ENCODE results near the gene MARVELD3. TPM values are rescaled to one million over a fixed set of nuclear protein-coding genes. Genes with fewer than 3 reads are reported as not detected.

The MARVELD3 gene
- polyA plus RNA-seq, 1 donor (not counting 4 experiments of a cell fraction or from before 2014, with no cell fraction given): 11.6 TPM

DNA sequence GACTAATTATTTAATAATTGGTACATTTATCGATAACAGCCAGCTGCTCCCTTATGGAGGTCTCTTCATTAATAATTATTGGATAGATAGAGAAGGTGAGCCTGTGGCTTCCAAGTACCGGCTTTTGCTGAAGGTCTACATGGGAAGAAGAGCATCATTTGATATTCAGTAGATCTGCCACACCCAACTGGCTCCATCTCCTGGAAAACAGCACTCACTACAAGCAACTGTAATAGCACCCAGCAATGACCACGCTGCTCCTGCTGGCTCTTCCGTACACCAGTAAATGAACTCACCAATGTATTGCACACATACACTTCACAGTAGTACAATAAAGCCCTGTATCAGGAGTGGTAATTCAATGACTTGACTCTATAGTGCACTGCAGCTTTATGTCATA is 19.5 kb downstream of the MARVELD3 start:
- Histone ChIP-seq H3K9ac (ENCODE audit: control insufficient read depth, extremely low read depth, insufficient read depth, low read length) (no peak overlapping the region), H3K27me3 (ENCODE audit: control insufficient read depth, extremely low read depth, insufficient read depth, low read length) (no peaks in the 10 kb centered on the region), H2AFZ (ENCODE audit: control insufficient read depth, low read length) (no peak overlapping the region), H3K4me1 (ENCODE audit: control insufficient read depth, extremely low read depth, insufficient read depth, low read length) (no peaks in the 10 kb centered on the region), H3K4me2 (ENCODE audit: control insufficient read depth, extremely low read depth, insufficient read depth, low read depth, low read length) (no peak overlapping the region), H4K20me1 (ENCODE audit: control insufficient read depth, extremely low read depth, insufficient read depth, low read length) (no peaks in the 10 kb centered on the region), H3K9me1 (ENCODE audit: control insufficient read depth, extremely low read depth, insufficient read depth, low read length) (no peaks in the 10 kb centered on the region), H3K27ac (ENCODE audit: control insufficient read depth, insufficient read depth, low read length) (no peak overlapping the region), H3K9me3 (ENCODE audit: control insufficient read depth, low read depth, low read length) (no peaks in the 10 kb centered on the region), H3K79me2 (ENCODE audit: control insufficient read depth, insufficient read depth, low read length) (no peaks in the 10 kb centered on the region), H3K36me3 (ENCODE audit: control insufficient read depth in 2 of 2, extremely low read depth in 1 of 2, insufficient read depth in 2 of 2, low read length in 2 of 2) (peaks cover 14 to 22% of the 10 kb centered on the region in 2 experiments), H3K4me3 (ENCODE audit: control insufficient read depth in 2 of 3, extremely low read depth in 1 of 3, insufficient read depth in 2 of 3, low read depth in 1 of 3, low read length in 3 of 3) (no peak overlapping the region)
- TF ChIP-seq, protein P1, sequence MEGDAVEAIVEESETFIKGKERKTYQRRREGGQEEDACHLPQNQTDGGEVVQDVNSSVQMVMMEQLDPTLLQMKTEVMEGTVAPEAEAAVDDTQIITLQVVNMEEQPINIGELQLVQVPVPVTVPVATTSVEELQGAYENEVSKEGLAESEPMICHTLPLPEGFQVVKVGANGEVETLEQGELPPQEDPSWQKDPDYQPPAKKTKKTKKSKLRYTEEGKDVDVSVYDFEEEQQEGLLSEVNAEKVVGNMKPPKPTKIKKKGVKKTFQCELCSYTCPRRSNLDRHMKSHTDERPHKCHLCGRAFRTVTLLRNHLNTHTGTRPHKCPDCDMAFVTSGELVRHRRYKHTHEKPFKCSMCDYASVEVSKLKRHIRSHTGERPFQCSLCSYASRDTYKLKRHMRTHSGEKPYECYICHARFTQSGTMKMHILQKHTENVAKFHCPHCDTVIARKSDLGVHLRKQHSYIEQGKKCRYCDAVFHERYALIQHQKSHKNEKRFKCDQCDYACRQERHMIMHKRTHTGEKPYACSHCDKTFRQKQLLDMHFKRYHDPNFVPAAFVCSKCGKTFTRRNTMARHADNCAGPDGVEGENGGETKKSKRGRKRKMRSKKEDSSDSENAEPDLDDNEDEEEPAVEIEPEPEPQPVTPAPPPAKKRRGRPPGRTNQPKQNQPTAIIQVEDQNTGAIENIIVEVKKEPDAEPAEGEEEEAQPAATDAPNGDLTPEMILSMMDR (optimal IDR thresholded peaks at IDR 0.05 in 1 of 3, IDR thresholded peaks at IDR 0.05 in 1 of 3, conservative IDR thresholded peaks at IDR 0.05 in 1 of 3; ENCODE audit: extremely low read depth in 1 of 3, insufficient read depth in 2 of 3, low read length in 3 of 3): peak; percentile 63 to 78 (median 73)
- no peak for TF ChIP-seq EZH2 (IDR thresholded peaks at IDR 0.05; ENCODE audit: low read length)
- dilution Hi-C loops (cut with MboI; ENCODE audit: extremely low pct_ligation_motif_present, low sequenced_read_pairs): no loop called here
- FAIRE-seq (peak; percentile 36), DNase-seq (ENCODE audit: low read depth, low spot score) (no peak)

DNA sequence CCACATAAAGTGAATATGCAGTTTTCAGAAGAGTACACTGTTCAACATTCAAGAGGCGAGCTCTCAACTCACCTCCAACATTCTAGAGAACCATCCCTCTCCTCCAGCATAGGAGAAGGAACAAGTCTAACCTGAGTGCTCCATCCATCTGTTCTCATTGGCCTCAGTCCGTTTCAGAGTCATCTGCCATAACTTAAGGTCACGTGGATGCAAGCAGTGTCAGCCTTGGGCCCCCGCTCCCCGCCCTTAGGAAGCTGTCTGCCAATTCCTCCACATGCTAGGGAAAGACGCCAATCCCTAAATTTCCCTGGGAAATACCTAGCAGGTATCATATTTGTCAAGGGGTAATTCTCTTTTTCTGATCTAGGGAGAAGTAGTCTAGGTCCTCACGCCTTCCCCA is 21.4 kb downstream of the MARVELD3 start:
- Histone ChIP-seq H3K79me2 (ENCODE audit: control insufficient read depth, insufficient read depth, low read length) (no peaks in the 10 kb centered on the region), H3K9me3 (ENCODE audit: control insufficient read depth, low read depth, low read length) (no peaks in the 10 kb centered on the region), H3K9me1 (ENCODE audit: control insufficient read depth, extremely low read depth, insufficient read depth, low read length) (no peaks in the 10 kb centered on the region), H3K27me3 (ENCODE audit: control insufficient read depth, extremely low read depth, insufficient read depth, low read length) (no peaks in the 10 kb centered on the region), H2AFZ (ENCODE audit: control insufficient read depth, low read length) (no peak overlapping the region), H3K4me3 (ENCODE audit: control insufficient read depth in 2 of 3, extremely low read depth in 1 of 3, insufficient read depth in 2 of 3, low read depth in 1 of 3, low read length in 3 of 3) (no peak overlapping the region), H3K36me3 (ENCODE audit: control insufficient read depth in 2 of 2, extremely low read depth in 1 of 2, insufficient read depth in 2 of 2, low read length in 2 of 2) (peaks cover 15 to 22% of the 10 kb centered on the region in 2 experiments), H3K4me1 (ENCODE audit: control insufficient read depth, extremely low read depth, insufficient read depth, low read length) (no peaks in the 10 kb centered on the region), H3K9ac (ENCODE audit: control insufficient read depth, extremely low read depth, insufficient read depth, low read length) (no peak overlapping the region), H3K4me2 (ENCODE audit: control insufficient read depth, extremely low read depth, insufficient read depth, low read depth, low read length) (no peak overlapping the region), H4K20me1 (ENCODE audit: control insufficient read depth, extremely low read depth, insufficient read depth, low read length) (no peaks in the 10 kb centered on the region), H3K27ac (ENCODE audit: control insufficient read depth, insufficient read depth, low read length) (no peak overlapping the region)
- FAIRE-seq (no peak), DNase-seq (ENCODE audit: low read depth, low spot score) (no peak)
- dilution Hi-C loops (cut with MboI; ENCODE audit: extremely low pct_ligation_motif_present, low sequenced_read_pairs): no loop called here
- TF ChIP-seq, protein P1 (optimal IDR thresholded peaks at IDR 0.05 in 1 of 3, IDR thresholded peaks at IDR 0.05 in 1 of 3, conservative IDR thresholded peaks at IDR 0.05 in 1 of 3; ENCODE audit: extremely low read depth in 1 of 3, insufficient read depth in 2 of 3, low read length in 3 of 3): no peak
- TF ChIP-seq EZH2 (IDR thresholded peaks at IDR 0.05; ENCODE audit: low read length): no peak
